B cell (primary cell): ENCODE data around the gene GLP2R. TPM values are rescaled to one million over a fixed set of nuclear protein-coding genes. Genes with fewer than 3 reads are reported as not detected.

ENCODE experiments used
- ATAC-seq: fragments of 200-7000 bp; cut with Tn5 transposase; one replicate; pipeline ENCODE4 v1.10.0; 2021; ENCODE audit warnings: low read depth, mild to moderate bottlenecking, moderate number of reproducible peaks, moderate library complexity
- CTCF ChIA-PET: fragments of 350-600 bp; sonication (Branson Sonifier 250); formaldehyde crosslinking; loops from one replicate; lab custom pipeline; 2021; ENCODE audit warnings: antibody characterized with exemption, inconsistent platforms; lab: Charles Lee
- POLR2A ChIA-PET: fragments of 350-600 bp; sonication (Branson Sonifier 250); formaldehyde crosslinking; loops from one replicate; lab custom pipeline; 2021; ENCODE audit warnings: antibody characterized with exemption; lab: Charles Lee
- DNase-seq: peaks from one replicate; pipeline ENCODE4 v3.0.0; 2013
- H2AFZ ChIP-seq: 2 replicates; pipeline ENCODE4 v1.6.1; 2012; ENCODE audit warnings: mild to moderate bottlenecking, low read depth, low read length; ENCODE audit not compliant: insufficient read depth, poor library complexity, severe bottlenecking
- H3K27ac ChIP-seq, 2 donors: 1 replicate in 1 of 2; 2 replicates in 1 of 2; pipeline ENCODE4 v1.5.1; 2012 to 2013; ENCODE audit warnings: low read length in 2 of 2, mild to moderate bottlenecking in 2 of 2, moderate library complexity in 1 of 2
- H3K27me3 ChIP-seq, 4 experiments: fragments of 200-600 bp in 1 of 4; sonication (generic) in 1 of 4; replicated peaks in 1 of 4; 1 replicate in 2 of 4; 2 replicates in 2 of 4; pipeline versions ENCODE4 v1.6.1 to v1.7.0; 2013 to 2016; ENCODE audit warnings: low read length in 3 of 4, mild to moderate bottlenecking in 2 of 4, mixed read lengths in 1 of 4, moderate library complexity in 1 of 4; ENCODE audit not compliant: insufficient read depth in 4 of 4, control insufficient read depth in 3 of 4; ENCODE audit errors: control extremely low read depth in 1 of 4
- H3K36me3 ChIP-seq, 2 experiments: replicated peaks in 1 of 2; 1 replicate in 1 of 2; 2 replicates in 1 of 2; pipeline versions ENCODE4 v1.6.1 to v1.7.1; 2013; ENCODE audit warnings: low read length in 1 of 2; ENCODE audit not compliant: insufficient read depth in 2 of 2, control insufficient read depth in 1 of 2; ENCODE audit errors: control extremely low read depth in 1 of 2, extremely low read depth in 1 of 2
- H3K4me1 ChIP-seq, 2 donors: fragments of 200-600 bp in 1 of 2; sonication (generic) in 1 of 2; 1 replicate in 1 of 2; 2 replicates in 1 of 2; pipeline versions ENCODE4 v1.5.1 to v1.6.1; 2013 to 2017; ENCODE audit warnings: low read length in 2 of 2; ENCODE audit not compliant: control insufficient read depth in 2 of 2, insufficient read depth in 2 of 2
- H3K4me2 ChIP-seq: replicated peaks from 2 replicates; pipeline ENCODE3; 2012; ENCODE audit warnings: mild to moderate bottlenecking, low read depth, low read length; ENCODE audit not compliant: poor library complexity, severe bottlenecking
- H3K4me3 ChIP-seq, 5 experiments: fragments of 200-600 bp in 1 of 5; sonication (generic) in 1 of 5; 1 replicate in 3 of 5; 2 replicates in 2 of 5; pipeline versions ENCODE4 v1.5.1 to v1.7.0; 2011 to 2016; ENCODE audit warnings: low read length in 4 of 5, mild to moderate bottlenecking in 4 of 5, low read depth in 2 of 5, control low read depth in 1 of 5, moderate library complexity in 1 of 5; ENCODE audit not compliant: insufficient read depth in 1 of 5; ENCODE audit errors: control extremely low read depth in 1 of 5, extremely low read depth in 1 of 5
- H3K79me2 ChIP-seq: fragments of 200-600 bp; sonication (generic); one replicate; pipeline ENCODE4 v1.6.0; 2016; ENCODE audit warnings: low read length; ENCODE audit not compliant: control insufficient read depth, insufficient read depth
- H3K9ac ChIP-seq: fragments of 200-600 bp; sonication (generic); 2 replicates; pipeline ENCODE4 v1.6.1; 2017; ENCODE audit warnings: mild to moderate bottlenecking, low read length, moderate library complexity
- H3K9me3 ChIP-seq, 3 donors: one replicate each; pipeline versions ENCODE4 v1.6.1 to v1.7.1; 2013; ENCODE audit warnings: low read length in 2 of 3; ENCODE audit not compliant: control insufficient read depth in 2 of 3, insufficient read depth in 1 of 3; ENCODE audit errors: control extremely low read depth in 1 of 3
- H4K20me1 ChIP-seq: 2 replicates; pipeline ENCODE4 v1.6.0; 2012; ENCODE audit warnings: mild to moderate bottlenecking, low read length; ENCODE audit not compliant: insufficient read depth, control insufficient read depth, poor library complexity, severe bottlenecking
- H3K27ac Mint-ChIP-seq: one replicate; pipeline ENCODE4 v1.8.0; 2021; ENCODE audit warnings: mixed read lengths
- H3K27me3 Mint-ChIP-seq: one replicate; pipeline ENCODE4 v1.8.0; 2021; ENCODE audit warnings: mixed read lengths
- H3K4me1 Mint-ChIP-seq: one replicate; pipeline ENCODE4 v1.8.0; 2021; ENCODE audit warnings: mixed read lengths
- H3K4me3 Mint-ChIP-seq: one replicate; pipeline ENCODE4 v1.8.0; 2021; ENCODE audit warnings: mixed read lengths
- H3K9me3 Mint-ChIP-seq: one replicate; pipeline ENCODE4 v1.8.0; 2022; ENCODE audit warnings: mixed read lengths; ENCODE audit not compliant: insufficient read depth
- CTCF ChIP-seq: fragments of 200-600 bp; IDR thresholded peaks from one replicate; pipeline ENCODE4 v1.8.0; 2022; ENCODE audit warnings: antibody characterized with exemption, mild to moderate bottlenecking
- EZH2 ChIP-seq: IDR thresholded peaks from 2 replicates; pipeline ENCODE4 v1.6.1; 2012; ENCODE audit warnings: borderline replicate concordance, low read depth, mild to moderate bottlenecking, moderate library complexity, low read length; ENCODE audit not compliant: insufficient read depth, poor library complexity, severe bottlenecking
- WGBS: methylation state at CpG from one replicate; pipeline ENCODE4 v1.1.5; 2013; ENCODE audit warnings: missing lambda C conversion rate; ENCODE audit not compliant: insufficient coverage; 5-methylcytosine and 5-hydroxymethylcytosine counted together
- intact Hi-C: fragments of 100-400 bp; cut with micrococcal nuclease; formaldehyde crosslinking; loops from one replicate; pipeline ENCODE4 v1.10.0; 2022
- polyA plus RNA-seq: library from polyadenylated mRNA; depleted of rRNA; stranded (reverse); fragments of >200 nt; gene quantifications from 2 replicates; pipeline ENCODE4 v1.2.3, GENCODE V29; 2012
- total RNA-seq, 2 donors: library from RNA; stranded (reverse); fragments of 120-200 nt in 1 of 2; gene quantifications; 1 replicate in 1 of 2; 2 replicates in 1 of 2; pipeline versions ENCODE4 v1.2.3 to v1.2.4, GENCODE V29; 2013 to 2022

GLP2R gene
- total and polyA plus RNA-seq, 2 donors (not counting 1 experiment from before 2014, with no cell fraction given) = not detected

- TF ChIP-seq EZH2 (no peak), CTCF (no peak)
- H3K4me1 ChIP-seq = no peaks in the 10 kb centered on the region
- peaks cover 5% of the 10 kb centered on the region for H3K9me3 Mint-ChIP-seq
- ChIA-PET POLR2A (no interaction called here), CTCF (no interaction called here)
- H3K4me1 Mint-ChIP-seq = no peaks in the 10 kb centered on the region
- H3K4me2 ChIP-seq = no peak overlapping the region
- no peak overlapping the region for H3K27ac Mint-ChIP-seq
- no peak overlapping the region for H3K4me3 ChIP-seq
- intact Hi-C loops = no loop called here
- H3K27ac ChIP-seq = no peak overlapping the region
- no peaks in the 10 kb centered on the region for H3K79me2 ChIP-seq
- no peaks in the 10 kb centered on the region for H3K36me3 ChIP-seq
- no peak overlapping the region for H2AFZ ChIP-seq
- no peaks in the 10 kb centered on the region for H3K27me3 ChIP-seq
- peaks cover 2 to 19% (median 7%) of the 10 kb centered on the region in 3 donors for H3K9me3 ChIP-seq
- no peaks in the 10 kb centered on the region for H4K20me1 ChIP-seq
- no peak overlapping the region for H3K4me3 Mint-ChIP-seq
- DNase-seq (no peak), ATAC-seq (no peak)
- peaks cover 4% of the 10 kb centered on the region for H3K27me3 Mint-ChIP-seq
- H3K9ac ChIP-seq = no peak overlapping the region
Measured at GRCh38 chr17:9883451-9883850, 57.7 kb downstream of the GLP2R start.

GRCh38 chr17:9886141-9886930 is 60.6 kb downstream of the GLP2R start:
- Histone ChIP-seq H3K27ac (no peak overlapping the region), H3K9ac (no peak overlapping the region), H3K79me2 (no peaks in the 10 kb centered on the region), H3K4me3 (no peak overlapping the region), H3K27me3 (peaks cover 0 to 2% (median 0%) of the 10 kb centered on the region in 4 experiments), H3K4me2 (no peak overlapping the region), H3K4me1 (no peaks in the 10 kb centered on the region), H3K9me3 (peaks cover 2 to 19% (median 6%) of the 10 kb centered on the region in 3 donors), H4K20me1 (no peaks in the 10 kb centered on the region), H2AFZ (no peak overlapping the region), H3K36me3 (no peaks in the 10 kb centered on the region)
- H3K27ac Mint-ChIP-seq = no peak overlapping the region
- ChIA-PET POLR2A (no interaction called here), CTCF (no interaction called here)
- ATAC-seq (no peak), DNase-seq (no peak)
- H3K9me3 Mint-ChIP-seq = peaks cover 5% of the 10 kb centered on the region
- no peaks in the 10 kb centered on the region for H3K4me1 Mint-ChIP-seq
- no peak overlapping the region for H3K4me3 Mint-ChIP-seq
- H3K27me3 Mint-ChIP-seq = peaks cover 4% of the 10 kb centered on the region
- intact Hi-C loops = no loop called here
- TF ChIP-seq CTCF = no peak
- TF ChIP-seq EZH2 = no peak
- WGBS = 95% methylated on average over 4 of the region's 5 CpGs
